Adrenal gland (tissue), 12 donors: ENCODE data around the gene EPB41L2. TPM values are rescaled to one million over a fixed set of nuclear protein-coding genes. Genes with fewer than 3 reads are reported as not detected.

Experiments used
- DNase-seq, 7 donors: peaks; one replicate each; pipeline ENCODE4 v3.0.0-alpha.2; 2019 to 2020
- H3K27ac ChIP-seq, 5 donors: fragments of 200-600 bp; sonication (generic) in 4 of 5; 1 replicate in 3 of 5; 2 replicates in 2 of 5; pipeline versions ENCODE4 v1.5.1 to v1.8.0; 2016 to 2020; ENCODE audit warnings: mild to moderate bottlenecking in 1 of 5
- H3K27me3 ChIP-seq: fragments of 200-600 bp; 2 replicates; pipeline ENCODE4 v1.8.0; 2021
- H3K36me3 ChIP-seq, 2 donors: fragments of 200-600 bp; replicated peaks in 1 of 2; 1 replicate in 1 of 2; 2 replicates in 1 of 2; pipeline versions ENCODE4 v1.5.1 to v1.8.0; 2018 to 2022
- H3K4me1 ChIP-seq, 2 donors: fragments of 200-600 bp; replicated peaks in 1 of 2; 1 replicate in 1 of 2; 2 replicates in 1 of 2; pipeline versions ENCODE4 v1.5.1 to v1.8.0; 2018 to 2021
- H3K4me3 ChIP-seq, 4 donors: fragments of 200-600 bp; sonication (generic) in 3 of 4; one replicate each; pipeline ENCODE4 v1.5.1; 2016 to 2018
- H3K9me3 ChIP-seq, 3 donors: fragments of 200-600 bp; sonication (generic) in 1 of 3; replicated peaks in 1 of 3; 1 replicate in 2 of 3; 2 replicates in 1 of 3; pipeline versions ENCODE4 v1.5.1 to v1.8.0; 2016 to 2021
- POLR2A ChIP-seq, 2 donors: fragments of 450-650 bp; IDR thresholded peaks; one replicate each; pipeline ENCODE4 v1.6.1; 2017; ENCODE audit warnings: antibody characterized with exemption in 2 of 2, mild to moderate bottlenecking in 2 of 2, moderate library complexity in 1 of 2
- whole genome bisulfite sequencing, 4 donors: extraction: QIAGEN DNeasy Blood & Tissue Kit in 2 of 4; methylation state at CpG; one replicate each; pipeline versions ENCODE4 v1.1.5 to v1.1.7; 2013 to 2017; 5-methylcytosine and 5-hydroxymethylcytosine counted together
- intact Hi-C, 2 donors: fragments of 100-400 bp; cut with DNase I; formaldehyde crosslinking; loops; one replicate each; pipeline versions ENCODE4 v1.14.1 to v1.15.0; 2022 to 2023
- polyA plus RNA-seq, 3 donors: library from polyadenylated mRNA; stranded (reverse); fragments of 200-250 nt in 2 of 3; fragments of 350-450 nt in 1 of 3; fragmentation: Illumina TruSeq in 1 of 3; extraction: RNeasy Lipid Tissue Mini Kit (QIAGEN cat#74804) in 1 of 3; gene quantifications; one replicate each; pipeline ENCODE4 v1.2.3, GENCODE V29; 2013 to 2014
- total RNA-seq, 9 donors: library from RNA; depleted of rRNA in 4 of 9; stranded (reverse); fragments of >200 nt in 4 of 9; fragments of 120-200 nt in 1 of 9; fragmentation: NEBNext Ultra II Directional in 1 of 9; extraction: Animal tissue kit (Norgen Biotek cat#: 25700) in 1 of 9; gene quantifications; one replicate each; pipeline versions ENCODE4 v1.1.0 to v1.2.4, GENCODE V29; 2013 to 2023
- TF ChIP-seq, protein P1 (sequence below), 6 experiments: fragments of 450-650 bp in 4 of 6; fragments of 200-600 bp in 2 of 6; sonication (generic) in 1 of 6; IDR thresholded peaks; 1 replicate in 5 of 6; 2 replicates in 1 of 6; pipeline versions ENCODE4 v1.5.1 to v1.8.0; 2016 to 2021; ENCODE audit warnings: antibody characterized with exemption in 6 of 6, mild to moderate bottlenecking in 2 of 6, moderate library complexity in 1 of 6
- donor health status: healthy with polysubstance abuse.
- donor health status: Bipolar disorder and iron deficiency.
- donor health status: DM: yes; HTN: yes; CAD: no.
- donor health status: DM: no; HTN: no; CAD: no.
- donor health status: DM: no; HTN: no; CAD: no.
- donor health status: DM: yes; HTN: yes; CAD: no.

EPB41L2 gene
- total and polyA plus RNA-seq, 12 donors: 30.6 to 101 (median 82.4) TPM

- H3K9me3 ChIP-seq: no peaks in the 10 kb centered on the region
- intact Hi-C loops: no loop called here
- no peaks in the 10 kb centered on the region for H3K36me3 ChIP-seq
- 87 to 90% (median 88%) methylated on average over 3 of the region's 3 CpGs for WGBS, 4 donors
- H3K27ac ChIP-seq: no peak overlapping the region
- TF ChIP-seq, protein P1, sequence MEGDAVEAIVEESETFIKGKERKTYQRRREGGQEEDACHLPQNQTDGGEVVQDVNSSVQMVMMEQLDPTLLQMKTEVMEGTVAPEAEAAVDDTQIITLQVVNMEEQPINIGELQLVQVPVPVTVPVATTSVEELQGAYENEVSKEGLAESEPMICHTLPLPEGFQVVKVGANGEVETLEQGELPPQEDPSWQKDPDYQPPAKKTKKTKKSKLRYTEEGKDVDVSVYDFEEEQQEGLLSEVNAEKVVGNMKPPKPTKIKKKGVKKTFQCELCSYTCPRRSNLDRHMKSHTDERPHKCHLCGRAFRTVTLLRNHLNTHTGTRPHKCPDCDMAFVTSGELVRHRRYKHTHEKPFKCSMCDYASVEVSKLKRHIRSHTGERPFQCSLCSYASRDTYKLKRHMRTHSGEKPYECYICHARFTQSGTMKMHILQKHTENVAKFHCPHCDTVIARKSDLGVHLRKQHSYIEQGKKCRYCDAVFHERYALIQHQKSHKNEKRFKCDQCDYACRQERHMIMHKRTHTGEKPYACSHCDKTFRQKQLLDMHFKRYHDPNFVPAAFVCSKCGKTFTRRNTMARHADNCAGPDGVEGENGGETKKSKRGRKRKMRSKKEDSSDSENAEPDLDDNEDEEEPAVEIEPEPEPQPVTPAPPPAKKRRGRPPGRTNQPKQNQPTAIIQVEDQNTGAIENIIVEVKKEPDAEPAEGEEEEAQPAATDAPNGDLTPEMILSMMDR (IDR thresholded peaks at IDR 0.05): no peak
- no peak for TF ChIP-seq POLR2A (IDR thresholded peaks at IDR 0.05)
- no peak overlapping the region for H3K4me3 ChIP-seq
- no peak for DNase-seq
- peaks cover 0 to 28% of the 10 kb centered on the region in 2 donors for H3K4me1 ChIP-seq
- H3K27me3 ChIP-seq: no peaks in the 10 kb centered on the region
Measured at GRCh38 chr6:130961148-130961547, 101.9 kb downstream of the EPB41L2 start.

- Histone ChIP-seq H3K27me3 (no peaks in the 10 kb centered on the region), H3K4me3 (no peak overlapping the region), H3K36me3 (no peaks in the 10 kb centered on the region), H3K27ac (no peak overlapping the region), H3K9me3 (no peaks in the 10 kb centered on the region), H3K4me1 (peaks cover 0 to 16% of the 10 kb centered on the region in 2 donors)
- intact Hi-C loops: no loop called here
- no peak for TF ChIP-seq POLR2A (IDR thresholded peaks at IDR 0.05)
- TF ChIP-seq, protein P1 (IDR thresholded peaks at IDR 0.05): no peak
- DNase-seq: no peak
- 39 to 53% (median 45%) methylated on average over 1 of the region's 1 CpG for WGBS, 4 donors
Measured at GRCh38 chr6:130959951-130960350, 103.1 kb downstream of the EPB41L2 start.

DNA sequence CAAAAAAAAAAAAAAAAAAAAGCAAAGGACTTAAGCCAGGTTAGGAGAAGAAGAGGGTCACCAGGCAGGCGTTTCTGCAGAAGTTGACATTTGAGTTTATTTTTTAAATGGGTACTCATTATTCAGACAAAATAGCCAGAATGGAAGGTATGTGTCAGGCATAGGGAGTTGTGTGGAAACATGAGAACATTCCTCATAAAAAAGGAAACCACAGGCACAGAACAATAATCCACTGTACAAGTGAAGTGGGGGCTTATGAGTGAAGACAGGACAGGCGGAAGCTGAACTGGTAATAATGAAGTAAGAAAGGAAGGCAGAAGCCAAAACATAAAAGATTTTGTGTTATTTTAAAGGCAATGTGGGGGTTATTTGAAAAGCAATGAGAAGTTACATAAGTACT lies 104.6 kb downstream of the EPB41L2 start:
- no peaks in the 10 kb centered on the region for H3K9me3 ChIP-seq
- WGBS, 4 donors: 84 to 94% (median 87%) methylated on average over 2 of the region's 2 CpGs
- TF ChIP-seq, protein P1 (IDR thresholded peaks at IDR 0.05): no peak
- TF ChIP-seq POLR2A (IDR thresholded peaks at IDR 0.05): no peak
- DNase-seq: no peak
- H3K27me3 ChIP-seq: no peaks in the 10 kb centered on the region
- intact Hi-C loops: no loop called here
- H3K4me3 ChIP-seq: no peak overlapping the region
- H3K4me1 ChIP-seq: peaks cover 0 to 10% of the 10 kb centered on the region in 2 donors
- no peak overlapping the region for H3K27ac ChIP-seq
- H3K36me3 ChIP-seq: no peaks in the 10 kb centered on the region

DNA sequence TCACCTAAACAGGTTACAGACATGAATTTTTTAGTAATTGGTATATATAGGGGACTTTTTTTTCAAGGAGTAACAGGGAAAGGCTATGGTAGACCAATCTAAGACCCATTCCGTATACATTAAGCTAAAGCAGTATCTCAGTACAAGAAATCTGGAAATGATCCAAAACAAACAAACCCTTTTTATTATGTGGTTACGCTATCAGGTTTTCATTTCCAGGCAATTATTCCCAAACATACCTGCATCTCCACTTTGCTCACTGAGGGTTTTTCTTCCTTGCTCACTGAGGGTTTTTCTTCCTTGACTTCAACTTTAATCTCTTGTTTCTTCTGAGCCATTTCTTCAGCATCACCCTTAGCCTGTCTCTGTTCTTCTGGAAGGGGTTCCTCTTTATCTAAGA lies 107.3 kb downstream of the EPB41L2 start:
- H3K27ac ChIP-seq: no peak overlapping the region
- no peak for TF ChIP-seq POLR2A (IDR thresholded peaks at IDR 0.05)
- TF ChIP-seq, protein P1 (IDR thresholded peaks at IDR 0.05): no peak
- 91 to 98% (median 96%) methylated on average over 2 of the region's 2 CpGs for WGBS, 4 donors

More for the DNA sequence above, 107.3 kb downstream of the EPB41L2 start:
- Histone ChIP-seq H3K9me3 (no peaks in the 10 kb centered on the region), H3K4me3 (no peak overlapping the region), H3K27me3 (no peaks in the 10 kb centered on the region), H3K36me3 (no peaks in the 10 kb centered on the region), H3K4me1 (no peaks in the 10 kb centered on the region)
- intact Hi-C loops: no loop called here
- no peak for DNase-seq
